ENCODE measurements around the gene CAMLG.

DNA sequence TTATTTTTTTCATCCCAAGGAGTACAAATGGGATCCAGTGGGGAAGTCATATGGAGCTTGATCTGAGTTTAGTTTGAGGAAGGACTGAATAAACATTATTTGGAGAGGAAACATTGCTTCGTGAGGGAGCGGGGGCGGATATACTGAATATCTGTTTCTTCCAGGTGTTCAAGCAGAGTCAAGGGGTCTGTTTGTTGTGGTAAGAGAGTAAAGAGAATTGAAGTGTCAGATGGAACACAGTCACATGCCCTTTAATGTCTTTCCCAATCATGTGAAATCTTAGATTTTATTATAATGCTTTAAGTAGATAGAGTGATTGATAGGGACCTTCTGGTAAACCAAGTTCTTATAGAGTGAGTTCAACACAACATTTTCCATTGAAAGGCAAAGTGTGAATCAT is 53.9 kb downstream of the CAMLG start:
- TF ChIP-seq, protein P1, sequence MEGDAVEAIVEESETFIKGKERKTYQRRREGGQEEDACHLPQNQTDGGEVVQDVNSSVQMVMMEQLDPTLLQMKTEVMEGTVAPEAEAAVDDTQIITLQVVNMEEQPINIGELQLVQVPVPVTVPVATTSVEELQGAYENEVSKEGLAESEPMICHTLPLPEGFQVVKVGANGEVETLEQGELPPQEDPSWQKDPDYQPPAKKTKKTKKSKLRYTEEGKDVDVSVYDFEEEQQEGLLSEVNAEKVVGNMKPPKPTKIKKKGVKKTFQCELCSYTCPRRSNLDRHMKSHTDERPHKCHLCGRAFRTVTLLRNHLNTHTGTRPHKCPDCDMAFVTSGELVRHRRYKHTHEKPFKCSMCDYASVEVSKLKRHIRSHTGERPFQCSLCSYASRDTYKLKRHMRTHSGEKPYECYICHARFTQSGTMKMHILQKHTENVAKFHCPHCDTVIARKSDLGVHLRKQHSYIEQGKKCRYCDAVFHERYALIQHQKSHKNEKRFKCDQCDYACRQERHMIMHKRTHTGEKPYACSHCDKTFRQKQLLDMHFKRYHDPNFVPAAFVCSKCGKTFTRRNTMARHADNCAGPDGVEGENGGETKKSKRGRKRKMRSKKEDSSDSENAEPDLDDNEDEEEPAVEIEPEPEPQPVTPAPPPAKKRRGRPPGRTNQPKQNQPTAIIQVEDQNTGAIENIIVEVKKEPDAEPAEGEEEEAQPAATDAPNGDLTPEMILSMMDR (IDR thresholded peaks at IDR 0.05; ENCODE audit: insufficient read depth, low read depth, low read length) = no peak
- no peak for TF ChIP-seq EZH2 (IDR thresholded peaks at IDR 0.05; ENCODE audit: insufficient read depth, low read length)
